Measurements from ENCODE around the gene NANOGP8.
"Not testable (repeated sequence)": the region's sequence is repeated elsewhere in the genome, so short reads cannot be mapped to it uniquely, and the experiment has no call there.

Gene NANOGP8

DNA sequence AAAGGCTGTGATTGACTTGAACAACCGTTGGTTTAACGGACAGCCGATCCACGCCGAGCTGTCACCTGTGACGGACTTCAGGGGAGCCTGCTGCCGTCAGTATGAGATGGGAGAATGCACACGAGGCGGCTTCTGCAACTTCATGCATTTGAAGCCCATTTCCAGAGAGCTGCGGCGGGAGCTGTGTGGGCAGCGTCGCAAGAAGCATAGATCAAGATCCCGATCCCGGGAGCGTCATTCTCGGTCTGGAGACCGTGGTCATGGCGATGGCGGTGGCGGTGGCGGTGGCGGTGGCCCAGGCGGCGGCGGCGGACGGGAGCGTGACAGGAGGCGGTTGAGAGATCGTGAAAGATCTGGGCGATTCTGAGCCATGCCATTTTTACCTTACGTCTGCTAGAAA is 7.8 kb upstream of the NANOGP8 start:
- DNase-seq (ENCODE audit: low read depth), result no peak

DNA sequence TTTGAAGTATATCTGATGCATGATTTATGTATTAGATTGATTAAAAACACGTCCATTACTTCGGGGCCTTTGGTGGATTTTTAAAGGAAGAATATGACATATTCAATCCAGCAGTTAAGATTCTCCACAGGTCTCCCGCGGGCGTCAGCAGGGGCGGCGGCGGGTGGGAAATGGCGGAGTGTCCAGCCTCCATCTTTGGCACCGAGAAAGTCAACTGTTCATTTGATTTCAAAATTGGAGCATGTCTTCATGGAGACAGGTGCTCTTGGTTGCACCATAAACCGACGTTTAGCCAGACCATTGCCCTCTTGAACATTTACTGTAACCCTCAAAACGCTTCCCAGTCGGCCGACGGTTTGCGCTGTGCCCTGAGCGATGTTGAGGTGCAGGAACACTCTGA is 7.2 kb upstream of the NANOGP8 start:
- no peak for DNase-seq (ENCODE audit: low read depth)

DNA sequence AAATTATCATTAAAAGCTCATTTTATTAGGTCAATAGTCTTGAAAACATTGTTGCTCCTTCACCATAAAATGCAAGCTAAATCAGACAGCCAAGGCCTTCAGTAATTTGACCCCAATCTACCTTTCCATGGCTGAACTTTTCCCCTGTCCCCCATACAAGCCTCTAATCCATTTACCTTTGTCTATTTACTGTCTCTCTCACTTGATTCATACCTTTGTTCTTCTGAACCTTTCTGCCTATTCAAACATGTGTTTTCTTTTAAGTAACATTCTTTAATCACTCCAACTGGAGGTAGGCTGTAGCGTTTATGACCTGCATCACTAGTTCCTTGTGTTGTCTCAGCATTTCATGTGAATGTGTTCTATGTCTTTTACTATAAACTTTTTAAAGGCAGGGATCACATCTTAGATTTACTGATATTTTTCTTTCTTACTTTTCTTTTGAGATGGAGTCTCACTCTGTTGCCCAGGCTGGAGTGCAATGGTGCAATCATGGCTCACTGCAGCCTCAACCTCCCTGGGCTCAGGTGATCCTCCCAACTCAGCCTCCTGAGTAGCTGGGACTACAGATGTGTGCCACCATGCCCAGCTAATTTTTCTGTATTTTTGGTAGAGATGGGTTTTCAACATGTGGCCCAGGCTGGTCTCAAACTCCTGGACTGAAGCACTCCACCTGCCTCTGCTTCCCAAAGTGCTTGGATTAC is 5.2 kb upstream of the NANOGP8 start:
- DNase-seq (ENCODE audit: low read depth), result no peak

DNA sequence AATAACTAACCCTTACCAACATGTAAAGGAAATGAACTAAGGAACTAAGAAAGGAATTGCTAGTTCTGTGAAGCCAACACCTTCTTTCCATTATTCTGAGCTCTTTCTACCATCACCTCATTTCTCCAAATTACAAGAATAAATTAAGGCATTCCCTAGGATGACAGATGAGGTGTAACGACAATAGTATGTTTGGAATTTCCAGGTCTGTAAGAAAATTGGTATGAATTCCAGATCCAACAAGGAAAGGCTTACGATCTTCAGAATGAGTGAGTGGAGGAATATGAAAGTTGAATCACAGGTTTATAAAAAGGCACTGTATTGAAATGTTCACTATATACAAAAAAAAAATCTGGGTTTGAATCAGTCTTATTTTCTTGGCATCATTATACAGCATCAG is 4.5 kb upstream of the NANOGP8 start:
- DNase-seq (ENCODE audit: low read depth), result no peak

DNA sequence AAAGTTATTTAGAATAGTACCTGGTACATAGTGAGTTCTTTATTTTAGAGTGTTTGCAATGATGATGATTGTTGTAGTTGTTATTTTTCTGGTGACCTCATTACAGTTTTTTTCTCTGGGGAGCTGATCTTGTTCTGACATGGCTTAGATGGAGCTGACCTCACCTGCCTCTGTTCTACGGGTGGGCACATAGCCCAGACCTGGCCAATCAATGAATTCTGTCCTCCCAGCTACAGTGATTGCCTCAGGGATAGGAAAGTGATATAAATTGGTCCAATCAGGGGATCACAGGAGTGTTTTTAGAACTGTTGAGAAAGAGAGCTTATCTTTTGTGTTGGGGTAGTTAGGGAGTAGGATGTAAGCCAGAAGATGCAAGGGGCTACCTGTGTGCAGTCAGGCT is 3.2 kb upstream of the NANOGP8 start:
- no peak for DNase-seq (ENCODE audit: low read depth)

DNA sequence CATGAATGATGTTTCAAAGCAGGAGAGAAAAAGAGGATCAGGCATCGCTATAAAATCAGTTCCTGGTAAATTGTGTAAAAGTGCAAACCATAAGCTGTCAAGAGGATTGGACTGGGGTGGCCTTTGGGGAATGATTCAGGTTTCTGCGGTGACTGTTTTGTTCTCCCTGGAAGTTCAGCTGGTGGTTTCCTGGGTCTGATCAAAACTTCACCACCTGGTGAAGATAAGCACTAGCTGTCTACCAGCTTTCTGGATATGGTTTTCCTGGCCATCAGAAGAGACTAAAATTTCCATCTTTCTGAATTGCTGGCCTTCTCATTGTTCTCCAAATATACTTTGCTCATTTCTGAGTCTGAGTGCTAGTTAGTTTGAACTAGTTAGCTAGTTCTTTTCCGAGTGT is 2.7 kb upstream of the NANOGP8 start:
- DNase-seq (ENCODE audit: low read depth), result no peak

DNA sequence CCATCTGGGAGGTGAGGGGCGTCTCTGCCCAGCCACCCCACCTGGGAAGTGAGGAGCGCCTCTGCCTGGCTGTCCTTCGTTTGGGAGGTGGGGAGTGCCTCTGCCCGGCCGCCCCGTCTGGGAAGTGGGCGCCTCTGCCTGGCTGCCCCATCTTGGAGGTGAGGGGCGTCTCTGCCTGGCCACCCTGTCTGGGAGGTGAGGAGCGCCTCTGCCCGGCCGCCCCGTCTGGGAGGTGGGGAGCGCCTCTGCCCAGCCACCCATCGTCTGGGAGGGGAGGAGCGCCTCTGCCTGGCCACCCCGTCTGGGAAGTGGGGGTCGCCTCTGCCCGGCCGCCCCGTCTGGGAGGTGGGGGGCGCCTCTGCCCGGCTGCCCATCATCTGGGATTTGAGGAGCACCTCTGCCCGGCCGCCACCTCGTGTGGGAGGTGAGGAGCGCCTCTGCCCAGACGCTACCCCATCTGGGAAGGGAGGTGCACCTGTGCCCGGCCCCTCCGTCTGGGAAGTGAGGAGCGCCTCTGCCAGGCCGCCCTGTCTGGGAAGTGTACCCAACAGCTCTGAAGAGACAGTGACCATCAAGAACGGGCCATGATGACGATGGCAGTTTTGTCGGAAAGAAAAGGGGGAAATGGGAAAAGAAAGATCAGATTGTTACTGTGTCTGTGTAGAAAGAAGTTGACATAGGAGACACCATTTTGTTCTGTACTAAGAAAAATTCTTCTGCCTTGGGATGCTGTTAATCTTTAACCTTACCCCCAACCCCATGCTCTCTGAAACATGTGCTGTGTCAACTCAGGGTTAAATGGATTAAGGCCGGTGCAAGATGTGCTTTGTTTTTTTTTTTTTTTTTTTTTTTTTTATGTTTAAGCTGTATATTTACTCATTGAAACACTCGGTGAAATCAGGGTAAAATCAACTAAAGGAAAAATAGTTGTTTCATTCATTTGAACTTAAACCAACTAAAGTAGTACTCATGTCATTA is 2.4 kb downstream of the NANOGP8 start:
- DNase-seq (ENCODE audit: low read depth), result not testable (repeated sequence)

DNA sequence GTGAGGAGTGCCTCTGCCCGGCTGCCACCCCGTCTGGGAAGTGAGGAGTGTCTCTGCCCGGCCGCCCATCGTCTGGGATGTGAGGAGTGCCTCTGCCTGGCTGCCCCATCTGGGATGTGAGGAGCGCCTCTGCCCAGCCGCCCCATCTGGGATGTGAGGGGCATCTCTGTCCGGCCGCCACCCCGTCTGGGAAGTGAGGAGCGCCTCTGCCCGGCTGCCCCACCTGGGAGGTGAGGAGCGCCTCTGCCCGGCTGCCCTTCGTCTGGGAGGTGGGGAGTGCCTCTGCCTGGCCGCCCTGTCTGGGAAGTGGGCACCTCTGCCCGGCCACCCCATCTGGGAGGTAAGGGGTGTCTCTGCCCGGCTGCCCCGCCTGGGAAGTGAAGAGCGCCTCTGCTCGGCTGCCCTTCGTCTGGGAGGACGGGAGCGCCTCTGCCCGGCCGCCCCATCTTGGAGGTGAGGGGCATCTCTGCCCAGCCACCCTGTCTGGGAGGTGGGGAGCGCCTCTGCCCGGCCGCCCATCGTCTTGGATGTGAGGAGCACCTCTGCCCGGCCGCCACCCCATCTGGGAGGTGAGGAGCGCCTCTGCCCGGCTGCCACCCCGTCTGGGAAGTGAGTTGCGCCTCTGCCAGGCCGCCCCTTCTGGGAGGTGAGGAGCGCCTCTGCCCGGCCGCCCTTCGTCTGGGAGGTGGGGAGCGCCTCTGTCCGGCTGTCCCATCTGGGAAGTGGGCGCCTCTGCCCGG is 3.3 kb downstream of the NANOGP8 start:
- not testable (repeated sequence) for DNase-seq (ENCODE audit: low read depth)

DNA sequence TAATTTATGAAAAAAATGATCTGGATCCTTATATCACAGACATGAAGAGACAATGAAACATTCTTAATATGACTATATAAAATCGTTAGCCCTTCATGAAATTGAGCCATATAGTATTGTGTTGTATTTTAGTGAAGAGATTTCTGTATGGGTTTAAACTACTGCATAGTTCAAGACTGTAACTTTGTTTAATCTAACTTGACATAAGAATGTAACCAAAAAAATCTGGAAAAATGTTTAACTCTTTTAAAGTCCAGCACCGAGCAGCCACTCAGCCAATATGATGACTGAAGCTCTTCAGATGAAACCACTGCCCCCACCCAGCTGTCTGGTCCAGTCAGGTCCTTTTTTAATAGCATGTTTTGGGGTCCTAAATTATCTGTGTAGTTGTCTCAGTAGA is 4.9 kb downstream of the NANOGP8 start:
- no peak for DNase-seq (ENCODE audit: low read depth)

DNA sequence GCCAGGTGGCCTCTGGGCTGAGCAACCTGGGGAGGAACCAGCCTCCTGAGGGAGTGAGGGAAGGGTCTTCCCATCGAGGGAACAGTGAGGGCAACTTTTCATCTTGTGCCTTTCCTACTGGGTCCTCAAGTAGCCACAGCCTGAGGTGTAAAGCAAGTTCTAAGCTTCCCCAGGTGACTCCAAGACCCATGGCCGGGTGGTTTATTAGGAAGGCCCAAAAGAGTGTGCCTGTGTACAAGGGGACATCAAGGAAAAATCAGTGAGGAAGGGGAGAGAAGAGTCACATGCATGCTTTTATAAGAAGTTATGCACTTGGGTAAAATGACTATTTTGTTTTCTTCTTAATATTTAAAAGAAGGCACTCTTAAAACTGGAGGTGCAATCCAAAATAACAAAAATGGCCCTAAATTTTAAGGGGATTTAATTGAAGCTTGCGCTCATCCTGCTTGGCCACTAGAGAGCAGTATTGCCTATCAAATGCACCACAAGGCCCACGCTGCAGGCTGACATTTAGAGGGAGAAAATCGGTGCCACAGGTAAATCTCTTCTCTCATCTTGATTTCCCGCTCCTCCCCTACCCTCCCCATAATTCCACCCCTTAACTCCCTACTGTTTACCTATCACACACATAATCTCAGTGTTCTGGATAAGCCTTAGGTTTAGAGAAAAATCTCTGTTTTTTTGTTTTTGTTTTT is 6.7 kb downstream of the NANOGP8 start:
- DNase-seq (ENCODE audit: low read depth), result peak; percentile 15

DNA sequence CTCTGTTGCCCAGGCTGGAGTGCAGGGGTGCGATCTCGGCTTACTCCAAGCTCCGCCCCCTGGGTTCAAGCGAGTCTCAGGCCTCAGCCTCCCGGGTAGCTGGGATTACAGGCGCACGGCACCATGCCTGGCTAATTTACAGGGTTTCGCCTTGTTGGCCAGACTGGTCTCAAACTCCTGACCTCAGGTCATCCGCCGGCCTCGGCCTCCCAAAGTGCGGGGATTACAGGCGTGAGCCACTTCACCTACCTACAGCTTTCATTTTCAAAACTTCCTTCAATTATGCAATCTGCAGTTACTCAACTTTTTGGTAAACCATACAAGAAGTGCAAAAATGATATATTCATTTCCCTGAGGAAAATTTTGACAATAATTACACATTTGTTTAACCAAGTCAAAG is 14.0 kb downstream of the NANOGP8 start:
- no peak for DNase-seq (ENCODE audit: low read depth)

DNA sequence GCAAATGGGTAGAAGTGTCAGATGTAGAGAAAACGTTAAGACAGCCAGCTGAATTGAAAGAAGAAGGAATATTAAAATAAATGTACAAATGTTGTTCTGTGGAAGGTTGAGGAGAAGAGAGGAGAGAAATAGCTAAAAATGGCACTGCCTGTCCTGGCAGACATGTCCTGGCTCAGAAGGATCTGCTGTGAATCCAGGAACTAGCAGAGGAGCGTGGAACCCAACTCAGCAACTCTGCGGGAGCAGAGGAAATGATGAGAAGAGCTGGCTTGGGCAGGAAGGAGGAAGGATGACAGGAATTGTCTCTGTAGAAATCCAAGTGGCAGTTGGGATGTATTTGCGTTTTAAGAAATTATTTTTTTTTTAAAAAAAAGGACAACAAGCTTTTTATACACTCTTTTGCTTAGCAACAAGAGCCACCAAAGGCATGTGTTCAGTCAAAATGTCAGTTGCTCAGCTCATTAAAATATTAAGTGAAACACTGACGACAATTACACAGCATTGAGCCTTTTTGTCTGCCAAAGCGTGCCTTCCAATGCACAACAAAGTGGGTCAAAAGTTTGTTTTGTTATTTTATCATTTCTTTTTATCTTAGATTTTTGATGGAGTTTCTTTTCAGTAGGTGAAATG is 16.1 kb downstream of the NANOGP8 start:
- no peak for DNase-seq (ENCODE audit: low read depth)

DNA sequence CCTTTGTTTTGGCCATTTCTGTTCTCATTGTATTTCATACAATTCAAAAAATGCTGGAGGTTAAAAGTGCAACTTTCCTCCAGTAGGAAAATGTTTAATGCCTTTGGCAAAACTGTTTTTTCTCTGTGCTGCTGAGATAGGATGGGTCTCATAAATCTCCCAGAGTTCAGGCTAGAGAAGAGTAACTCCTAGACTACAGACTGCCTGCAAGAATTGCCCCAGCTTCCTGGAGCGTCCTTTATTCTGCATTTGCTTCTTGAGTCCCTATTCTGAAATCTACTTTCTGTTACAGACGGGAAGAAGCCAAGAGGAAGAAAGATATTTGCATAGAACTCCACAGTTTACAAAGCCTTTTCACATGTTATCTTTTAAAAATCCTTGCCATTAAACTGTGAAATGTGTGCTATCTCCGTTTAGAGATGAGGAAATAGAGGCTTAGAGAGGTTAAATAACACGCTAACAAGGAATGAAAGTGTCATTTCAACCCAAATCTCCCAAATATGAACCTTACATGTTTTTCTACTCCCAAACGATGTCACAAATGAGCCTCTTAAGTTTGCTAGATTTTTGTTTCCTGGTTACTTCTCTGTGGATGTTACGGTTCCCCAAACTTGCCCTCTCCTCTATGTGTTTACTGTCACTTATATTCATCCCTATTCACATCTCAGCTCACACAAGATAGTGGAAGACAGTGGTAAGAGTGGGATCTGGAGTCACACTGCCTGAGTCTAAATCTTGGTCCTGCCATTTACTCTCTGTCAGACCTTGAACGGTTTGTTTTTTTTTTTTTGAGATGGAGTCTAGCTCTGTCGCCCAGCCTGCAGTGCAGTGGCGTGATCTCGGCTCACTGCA is 17.4 kb downstream of the NANOGP8 start:
- no peak for DNase-seq (ENCODE audit: low read depth)

DNA sequence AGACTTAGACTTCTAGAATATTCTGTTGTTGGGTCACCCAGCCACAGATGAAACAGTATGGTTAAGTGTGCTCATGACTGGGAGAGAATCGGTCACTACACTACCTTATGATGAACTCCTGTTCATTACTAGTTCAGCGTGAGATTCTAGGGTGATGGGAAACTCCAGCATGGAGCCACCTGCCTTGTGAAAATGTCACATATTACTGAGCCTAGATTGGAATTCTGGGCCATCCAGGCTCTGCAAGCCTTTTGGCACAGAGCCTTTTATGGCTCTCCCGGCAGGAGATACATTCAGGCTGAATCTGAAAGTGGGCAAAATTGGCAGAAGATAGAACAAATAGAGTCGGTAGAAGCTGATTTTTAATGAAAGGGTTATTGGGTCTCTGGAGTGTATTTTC is 19.0 kb downstream of the NANOGP8 start:
- DNase-seq (ENCODE audit: low read depth), result no peak

DNA sequence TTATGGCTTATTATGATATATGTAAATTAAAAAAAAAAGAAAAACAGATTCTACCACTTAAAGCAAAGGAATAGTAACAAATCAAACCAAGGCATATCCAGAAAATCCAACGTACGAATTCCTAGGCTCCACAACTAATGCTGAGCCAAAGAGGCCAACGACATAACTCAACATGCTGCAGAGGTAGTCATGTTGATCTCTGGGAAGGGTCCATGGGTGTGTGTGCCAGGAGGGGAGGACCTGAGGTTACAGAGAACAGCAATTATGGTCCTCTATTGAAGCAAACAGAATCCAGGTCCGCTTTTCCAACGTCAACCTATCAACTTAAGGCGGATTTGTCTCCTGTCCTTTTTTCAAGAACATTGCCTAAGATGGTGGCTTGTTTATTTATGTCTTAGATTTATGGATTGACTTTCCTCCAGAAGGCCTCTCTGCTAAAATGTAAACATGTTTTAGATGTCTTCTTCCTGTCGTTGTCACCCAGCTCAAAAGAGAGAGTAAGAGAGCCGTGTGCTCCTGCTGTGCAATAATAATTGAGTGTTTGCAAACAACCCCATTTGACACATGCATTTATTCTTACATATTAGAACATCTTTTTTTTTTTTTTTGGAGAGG is 20.4 kb downstream of the NANOGP8 start:
- no peak for DNase-seq (ENCODE audit: low read depth)

DNA sequence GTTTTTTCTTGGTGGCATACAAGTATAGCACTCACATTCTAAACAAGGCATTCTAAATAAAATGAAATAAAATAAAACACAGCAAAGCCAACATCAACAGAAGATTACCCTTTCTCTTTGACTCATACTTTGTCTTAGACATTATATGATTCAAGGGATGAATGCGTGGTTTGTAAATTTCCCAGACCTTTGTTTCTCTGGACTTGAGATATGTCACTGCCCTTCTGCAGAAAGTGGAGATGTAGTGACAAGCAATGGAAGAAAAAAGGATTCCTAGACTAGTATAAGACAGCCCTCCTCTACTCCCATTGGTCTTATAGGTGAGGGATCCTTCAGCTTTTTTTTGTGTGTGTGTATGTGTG is 22.4 kb downstream of the NANOGP8 start:
- DNase-seq (ENCODE audit: low read depth), result no peak

DNA sequence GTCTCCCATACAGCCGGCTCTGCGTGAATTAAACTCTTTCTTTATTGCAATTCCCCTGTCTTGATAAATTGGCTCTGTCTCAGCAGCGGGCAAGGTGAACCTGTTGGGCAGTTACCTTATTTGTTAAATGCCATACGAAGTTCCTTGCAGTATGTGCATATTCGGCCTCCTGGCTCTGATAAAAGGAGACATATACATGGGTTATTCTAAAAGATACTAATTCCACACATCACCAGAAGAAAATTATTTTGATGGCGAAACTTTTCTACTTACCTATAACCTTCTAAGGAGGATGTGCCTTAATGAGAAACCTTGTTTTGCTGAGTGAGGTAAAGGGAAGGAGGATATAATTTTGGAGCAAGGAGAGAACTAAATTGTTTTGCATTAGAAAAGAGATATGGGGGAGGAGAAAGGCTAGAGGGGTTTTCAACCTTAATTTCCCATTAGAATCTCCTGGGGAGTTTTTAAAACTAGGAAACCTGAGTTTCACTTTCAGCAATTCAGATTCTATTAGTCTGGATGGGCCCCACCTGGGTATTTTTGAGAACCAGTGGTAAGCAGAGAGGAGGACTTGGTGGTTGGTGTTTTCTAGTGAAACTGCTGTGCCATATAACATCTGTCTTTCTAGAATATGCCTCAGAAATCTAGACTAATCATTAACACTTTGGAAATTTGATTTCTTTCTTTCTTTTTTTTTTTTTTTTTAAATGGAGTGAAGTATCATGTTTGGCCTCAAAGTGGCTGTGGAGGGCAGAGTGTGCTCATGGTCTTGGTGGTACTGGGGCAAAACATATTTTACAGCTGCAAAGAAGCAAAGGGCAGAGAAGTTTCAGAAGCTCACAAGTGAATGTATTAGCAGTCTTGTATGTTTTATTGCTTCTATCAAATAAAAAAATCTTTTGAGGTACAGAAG is 23.0 kb downstream of the NANOGP8 start:
- DNase-seq (ENCODE audit: low read depth), result no peak

DNA sequence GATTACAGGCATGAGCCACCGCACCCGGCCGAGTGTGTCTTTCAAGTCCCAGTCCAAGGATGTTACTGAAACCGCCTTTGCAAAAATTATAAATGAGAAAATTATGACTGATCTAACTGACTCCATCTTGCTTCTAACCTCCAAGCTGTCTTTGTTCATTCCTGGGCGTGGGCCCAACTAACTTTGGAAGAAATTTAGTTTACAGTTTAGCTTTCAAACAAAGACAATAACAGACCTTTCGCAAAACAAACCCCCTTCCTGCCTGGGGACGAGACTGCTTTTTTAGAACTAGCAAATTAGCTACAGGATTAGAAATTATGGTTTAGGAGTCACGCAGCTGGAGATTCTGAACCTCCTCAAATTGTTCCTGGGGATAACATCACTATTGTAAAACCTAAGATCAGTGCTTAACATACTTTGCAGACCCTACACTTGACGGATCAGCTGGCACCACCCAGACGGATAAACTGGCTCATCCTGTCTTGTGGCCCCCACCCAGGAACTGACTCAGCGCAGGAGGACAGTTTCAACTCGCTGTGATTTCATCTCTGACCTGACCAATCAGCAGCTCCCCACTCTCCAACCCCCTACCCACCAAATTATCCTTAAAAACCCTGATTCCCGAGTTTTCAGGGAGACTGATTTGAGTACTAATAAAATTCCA is 23.8 kb downstream of the NANOGP8 start:
- no peak for DNase-seq (ENCODE audit: low read depth)

DNA sequence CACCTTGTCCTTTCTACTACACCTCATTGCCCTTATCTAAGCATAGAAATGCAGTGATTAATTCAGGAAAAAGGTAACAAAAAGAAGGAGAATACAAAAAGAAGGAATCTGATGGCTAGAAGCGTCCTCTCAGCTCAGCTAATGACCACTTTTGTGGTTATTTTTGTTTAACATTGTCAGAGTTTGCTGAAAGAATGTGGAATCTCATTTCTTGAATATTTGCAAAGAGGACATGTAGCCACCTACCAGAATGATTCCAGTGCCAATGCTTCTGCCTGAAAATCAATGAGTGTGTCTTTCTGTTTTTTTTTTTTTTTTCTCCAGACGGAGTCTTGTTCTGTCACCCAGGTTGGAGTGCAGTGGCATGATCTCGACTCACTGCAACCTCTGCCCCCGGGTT is 24.5 kb downstream of the NANOGP8 start:
- DNase-seq (ENCODE audit: low read depth), result no peak

Data from activated T-cell treated with anti-CD3 and anti-CD28 coated beads for 48 hours (primary cell).